DMS53 treated with DMSO at 0.1 percent for 48 hours (cell line): ENCODE measurements around the gene CEMP1.
"Not testable (repeated sequence)": the region's sequence is repeated elsewhere in the genome, so short reads cannot be mapped to it uniquely, and the experiment has no call there.

Experiments
- DNase-seq: peaks from one replicate; lab custom pipeline; 2025; ENCODE audit not compliant: unreplicated experiment; lab: John Stamatoyannopoulos, UW

The CEMP1 gene, protein sequence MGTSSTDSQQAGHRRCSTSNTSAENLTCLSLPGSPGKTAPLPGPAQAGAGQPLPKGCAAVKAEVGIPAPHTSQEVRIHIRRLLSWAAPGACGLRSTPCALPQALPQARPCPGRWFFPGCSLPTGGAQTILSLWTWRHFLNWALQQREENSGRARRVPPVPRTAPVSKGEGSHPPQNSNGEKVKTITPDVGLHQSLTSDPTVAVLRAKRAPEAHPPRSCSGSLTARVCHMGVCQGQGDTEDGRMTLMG

DNA sequence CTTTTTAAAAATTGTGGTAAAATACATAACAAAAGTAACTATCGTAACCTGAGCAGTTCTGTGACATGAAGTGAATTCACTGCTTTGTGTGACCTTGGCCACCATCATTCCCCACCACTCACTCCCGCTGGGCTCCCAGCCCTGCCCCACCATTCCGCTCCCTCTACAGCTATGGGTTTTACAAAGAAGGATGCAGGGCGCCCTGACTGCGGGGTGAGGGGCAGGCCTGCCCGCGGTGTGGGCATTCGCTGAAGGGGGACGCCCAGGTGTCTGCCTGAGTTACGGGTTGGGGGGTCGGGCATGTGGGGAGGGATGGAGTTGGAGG, at the start of gene CEMP1:
Gene CEMP1, minus strand, starts transcription at position 38 of the 325 bp plus-strand sequence. CDS start 335 bp downstream, outside the sequence.
- DNase-seq, result no peak

DNA sequence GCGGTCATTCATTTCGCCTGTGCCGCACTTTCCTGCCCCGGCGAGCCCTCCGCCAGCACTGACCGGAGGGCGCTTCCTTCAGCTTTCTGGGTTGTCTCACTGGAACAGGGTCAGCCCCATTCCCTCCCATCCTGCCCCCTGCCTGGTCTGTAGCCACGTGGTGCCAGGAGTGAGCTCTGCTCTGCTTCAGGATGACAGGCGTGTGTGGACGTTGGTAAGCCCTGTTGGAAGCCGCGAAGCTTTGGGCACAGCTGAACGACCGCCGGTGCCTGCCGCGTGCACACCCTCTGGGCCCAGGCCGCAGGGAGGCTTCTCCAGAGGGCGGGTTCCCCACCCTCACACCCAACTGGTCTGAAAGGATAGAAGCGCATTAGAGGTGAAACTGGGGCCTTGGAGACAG, 49.6 kb upstream of the CEMP1 start:
- DNase-seq, result not testable (repeated sequence)

DNA sequence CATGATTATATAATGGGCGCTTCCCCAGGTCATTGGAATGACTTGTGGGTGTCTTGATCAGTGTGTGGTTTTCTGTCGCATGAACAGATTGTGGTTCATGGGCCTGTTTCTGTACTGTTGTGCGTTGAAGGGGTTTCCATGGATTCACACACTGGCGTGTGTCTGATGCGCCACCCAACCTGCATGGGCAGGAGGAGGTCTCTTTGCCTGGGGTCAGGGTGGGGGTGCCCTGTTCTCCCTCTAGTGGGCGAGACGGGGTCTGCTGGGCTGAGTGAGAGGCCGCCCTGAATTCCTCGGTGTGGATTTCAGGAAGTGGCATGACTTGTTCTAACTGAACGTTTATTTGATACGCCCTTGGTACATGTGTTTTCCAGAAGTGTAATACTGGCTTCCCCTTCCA, 48.9 kb upstream of the CEMP1 start:
- DNase-seq, result not testable (repeated sequence)

DNA sequence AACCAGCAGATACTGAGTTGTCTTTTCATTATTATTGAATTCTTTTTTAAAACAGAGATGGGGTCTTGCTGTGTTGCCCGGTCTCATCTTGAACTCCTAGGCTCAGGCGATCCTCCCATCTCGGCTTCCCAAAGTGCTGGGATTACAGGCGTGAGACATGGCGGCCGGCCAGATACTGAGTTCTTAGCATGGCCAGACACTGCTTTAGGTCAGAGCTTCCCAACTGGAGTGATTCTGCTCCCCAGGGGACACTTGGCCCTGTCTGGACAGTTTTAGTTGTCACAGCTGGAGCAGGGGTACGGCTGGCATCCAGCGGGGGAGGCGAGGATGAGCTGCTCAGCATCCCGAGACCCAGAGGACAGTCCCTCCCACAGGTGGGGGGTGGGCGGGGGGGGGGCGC, 47.7 kb upstream of the CEMP1 start:
- not testable (repeated sequence) for DNase-seq

DNA sequence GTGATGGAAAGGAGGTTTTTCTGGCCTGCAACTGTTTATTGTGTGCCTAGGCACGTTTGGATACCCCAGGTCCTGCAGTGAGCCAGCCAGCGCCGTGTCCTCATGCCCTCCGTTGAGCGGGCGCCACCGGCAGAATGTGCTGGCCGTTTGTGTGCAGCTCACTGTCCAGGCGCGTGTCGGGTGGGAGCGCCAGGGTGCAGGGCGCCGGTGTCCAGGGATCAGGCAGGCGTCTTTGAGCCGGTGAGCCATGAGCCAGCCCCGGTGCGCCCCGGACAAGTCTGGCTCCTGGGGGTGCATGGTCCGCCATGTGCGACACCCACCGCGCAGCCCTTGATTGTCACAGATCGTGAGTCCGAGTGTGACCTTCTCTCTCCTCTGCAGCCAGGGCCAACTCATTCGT, 45.8 kb upstream of the CEMP1 start:
- DNase-seq, result not testable (repeated sequence)

DNA sequence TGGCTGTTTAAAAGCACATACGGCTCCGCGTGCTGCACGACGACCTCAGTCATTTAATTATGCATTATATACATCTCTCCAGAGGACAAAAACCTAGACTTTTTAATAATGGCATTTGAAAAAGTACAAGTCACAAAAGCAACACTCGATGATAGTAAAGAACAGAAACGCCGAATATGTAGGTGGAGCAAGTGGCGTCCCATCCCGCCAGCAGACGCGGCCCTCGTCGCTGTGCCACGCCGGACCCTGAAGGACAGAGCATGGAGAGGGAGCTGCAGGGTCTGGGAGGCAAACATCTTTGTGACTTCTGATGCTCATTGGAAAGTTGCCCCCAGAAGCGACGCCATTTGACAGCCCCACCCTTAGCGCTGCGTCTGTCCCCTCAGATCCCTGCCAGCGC, 44.6 kb upstream of the CEMP1 start:
- DNase-seq, result not testable (repeated sequence)

DNA sequence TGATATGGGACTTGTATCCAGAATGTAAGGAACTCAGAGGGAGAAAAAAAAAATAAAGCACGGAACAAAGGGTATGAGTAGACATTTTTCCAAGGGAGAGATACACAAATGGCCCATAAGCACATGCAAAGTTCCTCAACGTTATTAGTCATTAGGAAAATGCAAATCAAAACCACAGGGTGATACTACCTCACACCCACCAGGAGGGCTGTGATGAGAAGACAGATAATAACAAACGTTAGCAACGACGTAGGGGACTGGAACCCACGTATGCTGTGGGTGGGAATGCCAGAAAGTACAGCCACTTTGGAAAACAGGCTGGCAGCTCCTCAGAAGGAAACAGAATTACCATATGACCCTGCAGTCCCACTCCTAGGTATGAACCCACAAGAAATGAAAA, 41.5 kb upstream of the CEMP1 start:
- not testable (repeated sequence) for DNase-seq

DNA sequence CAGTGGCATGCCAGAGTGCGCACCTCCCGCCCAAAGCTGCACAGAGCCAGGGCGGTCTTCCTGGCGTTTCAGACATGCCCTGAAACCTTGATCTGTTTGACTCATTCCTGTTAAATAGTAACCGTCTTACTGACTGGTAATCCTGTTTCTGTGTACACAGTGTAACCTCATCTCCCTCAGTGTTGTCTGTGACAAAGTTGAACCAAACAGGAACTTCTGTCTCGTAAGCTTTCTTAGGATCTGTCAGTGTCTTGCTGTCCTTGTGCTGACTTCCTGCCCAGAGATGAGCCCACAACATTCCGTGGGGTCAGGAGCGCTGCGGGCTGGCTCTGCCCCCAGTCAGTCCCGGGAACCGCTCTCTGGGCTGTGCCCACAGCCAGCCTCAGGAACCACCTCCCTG, 37.4 kb upstream of the CEMP1 start:
- not testable (repeated sequence) for DNase-seq

DNA sequence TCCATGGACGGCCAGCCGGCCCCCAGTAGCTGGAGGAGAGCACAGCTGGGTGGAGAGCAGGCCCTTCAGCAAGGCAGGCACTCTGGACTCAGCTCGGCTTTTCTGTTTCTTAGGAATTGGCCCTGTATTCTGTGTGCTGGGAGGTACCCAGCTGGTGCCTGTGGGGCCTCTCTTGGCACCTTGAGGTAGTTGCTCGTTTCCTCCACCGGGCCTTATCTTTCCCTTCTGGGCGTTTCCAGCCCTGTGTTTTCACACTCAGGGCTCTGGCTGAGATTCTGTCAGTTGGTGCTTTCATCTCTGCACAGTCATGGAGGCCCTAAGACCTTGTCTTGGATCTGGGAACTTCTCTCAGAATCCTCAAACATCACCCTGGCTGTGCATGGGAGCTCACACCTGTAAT, 36.3 kb upstream of the CEMP1 start:
- DNase-seq, result not testable (repeated sequence)

DNA sequence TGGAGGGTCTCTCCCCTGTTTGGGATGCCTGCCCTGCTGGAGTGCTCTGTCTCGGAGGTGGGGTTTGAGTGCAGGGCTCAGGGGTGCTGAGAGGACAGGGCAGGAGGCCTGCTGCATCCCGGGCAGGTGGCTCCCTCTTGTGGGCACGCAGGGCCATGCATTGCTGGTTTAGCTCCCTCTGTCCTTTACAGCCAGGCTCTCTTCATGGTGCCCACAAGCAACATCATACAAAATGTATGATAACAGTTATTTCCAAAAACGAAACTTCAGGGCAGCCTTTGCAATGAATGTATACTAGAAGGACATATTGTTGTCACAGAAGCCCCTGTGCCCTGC, 29.6 kb upstream of the CEMP1 start:
- not testable (repeated sequence) for DNase-seq

DNA sequence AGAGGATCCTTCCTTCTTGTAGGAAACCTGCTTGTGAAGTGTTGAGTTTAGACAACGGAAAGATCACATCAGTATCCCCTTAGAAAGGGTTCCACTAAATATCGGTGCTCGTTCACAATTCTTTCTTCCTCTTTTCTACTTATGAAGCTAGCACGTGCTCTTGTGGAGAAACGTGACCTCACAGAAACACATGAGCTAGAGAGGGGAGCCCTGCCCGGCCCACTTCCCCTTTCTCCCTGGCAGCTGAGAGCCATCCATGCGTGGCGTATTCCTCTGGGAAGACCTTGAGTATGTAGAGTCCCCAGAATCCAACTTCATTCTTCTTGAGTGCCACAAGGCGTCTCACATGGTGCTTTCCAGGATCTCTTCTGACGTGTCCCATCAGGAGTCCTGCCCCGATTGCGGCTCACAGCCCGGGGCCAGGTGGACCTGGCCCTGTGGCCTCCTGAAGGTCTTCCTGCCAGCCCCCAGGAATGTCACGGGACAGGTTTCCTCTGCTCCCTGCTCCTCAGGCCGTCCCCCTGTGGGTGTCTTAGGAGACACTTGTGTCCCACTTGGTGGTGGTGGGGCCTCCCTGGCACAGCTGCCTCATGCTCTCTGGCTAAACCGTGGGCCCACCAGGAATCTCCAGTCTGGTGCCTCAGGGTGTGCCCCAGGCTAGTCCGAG, 29.1 kb upstream of the CEMP1 start:
- not testable (repeated sequence) for DNase-seq

DNA sequence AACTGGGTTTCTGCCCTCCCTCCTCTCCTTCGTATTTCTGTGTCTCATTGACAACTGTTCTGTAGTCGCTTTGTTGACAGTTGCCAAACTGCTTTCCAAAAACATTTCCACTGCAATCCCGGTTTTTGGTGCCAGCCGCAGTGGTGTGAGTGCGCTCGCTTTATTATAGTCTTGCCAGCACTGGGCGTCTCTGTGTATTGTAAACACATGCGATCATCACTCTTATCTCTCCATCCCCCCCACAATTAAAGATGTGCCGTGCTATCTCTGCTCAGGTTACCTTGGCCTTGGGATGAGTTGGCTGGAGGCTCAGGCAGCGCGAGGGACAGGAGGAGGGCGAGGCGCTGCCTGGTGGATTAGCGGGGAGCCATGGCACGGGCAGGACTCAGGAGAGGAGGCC, 25.9 kb upstream of the CEMP1 start:
- DNase-seq, result not testable (repeated sequence)

DNA sequence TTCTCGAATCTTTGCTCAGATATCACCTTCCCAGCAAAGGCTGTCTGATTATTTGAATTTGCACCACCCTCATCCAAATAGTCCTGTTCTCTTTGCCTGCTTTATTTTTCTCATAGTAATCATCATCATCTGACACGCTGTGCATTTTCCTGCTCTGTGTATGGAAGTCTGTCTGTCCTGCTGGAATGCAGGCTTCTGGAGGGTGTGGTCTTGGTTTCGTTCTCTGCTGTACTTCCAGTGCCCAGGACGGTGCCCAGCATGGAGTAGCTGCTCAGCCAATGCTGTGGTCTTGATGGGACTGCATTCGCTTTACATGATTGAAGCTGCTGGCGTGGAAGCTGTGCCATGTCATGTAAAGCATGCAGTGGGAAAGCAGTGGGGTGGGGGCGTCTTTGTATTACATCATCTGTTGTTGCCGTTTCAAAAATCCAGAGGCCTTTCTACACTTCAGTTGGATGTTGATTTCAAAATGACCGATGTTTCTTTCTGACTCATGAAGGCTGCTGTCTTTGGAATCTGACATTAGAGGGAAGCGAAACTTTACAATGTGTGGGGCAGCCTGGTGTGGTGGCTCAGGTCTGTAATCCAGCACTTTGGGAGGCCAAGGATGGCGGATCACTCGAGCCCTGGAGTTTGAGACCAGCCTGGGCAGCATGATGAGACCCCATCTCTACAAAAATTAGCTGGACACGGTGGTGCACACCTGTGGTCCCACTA, 23.7 kb upstream of the CEMP1 start:
- not testable (repeated sequence) for DNase-seq

DNA sequence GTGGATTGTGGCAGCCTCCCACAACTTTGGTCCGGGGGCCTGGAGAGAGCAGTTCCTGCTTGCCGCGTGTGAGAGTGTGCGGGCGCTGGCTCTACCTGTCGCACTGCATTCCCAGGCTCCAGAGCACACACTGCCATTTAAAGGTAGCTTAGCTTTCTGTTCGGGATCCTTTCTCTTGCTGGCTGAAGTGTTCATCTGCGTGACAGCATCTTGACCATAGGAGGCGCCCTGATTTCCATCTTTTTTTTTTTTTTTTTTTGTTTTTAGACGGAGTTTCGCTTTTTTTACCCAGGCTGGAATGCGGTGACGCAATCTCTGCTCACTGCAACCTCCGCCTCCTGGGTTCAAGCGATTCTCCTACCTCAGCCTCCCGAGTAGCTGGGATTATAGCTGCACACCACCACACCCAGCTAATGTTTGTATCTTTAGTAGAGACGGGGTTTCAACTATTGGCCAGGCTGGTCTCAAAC, 20.2 kb upstream of the CEMP1 start:
- DNase-seq, result not testable (repeated sequence)

DNA sequence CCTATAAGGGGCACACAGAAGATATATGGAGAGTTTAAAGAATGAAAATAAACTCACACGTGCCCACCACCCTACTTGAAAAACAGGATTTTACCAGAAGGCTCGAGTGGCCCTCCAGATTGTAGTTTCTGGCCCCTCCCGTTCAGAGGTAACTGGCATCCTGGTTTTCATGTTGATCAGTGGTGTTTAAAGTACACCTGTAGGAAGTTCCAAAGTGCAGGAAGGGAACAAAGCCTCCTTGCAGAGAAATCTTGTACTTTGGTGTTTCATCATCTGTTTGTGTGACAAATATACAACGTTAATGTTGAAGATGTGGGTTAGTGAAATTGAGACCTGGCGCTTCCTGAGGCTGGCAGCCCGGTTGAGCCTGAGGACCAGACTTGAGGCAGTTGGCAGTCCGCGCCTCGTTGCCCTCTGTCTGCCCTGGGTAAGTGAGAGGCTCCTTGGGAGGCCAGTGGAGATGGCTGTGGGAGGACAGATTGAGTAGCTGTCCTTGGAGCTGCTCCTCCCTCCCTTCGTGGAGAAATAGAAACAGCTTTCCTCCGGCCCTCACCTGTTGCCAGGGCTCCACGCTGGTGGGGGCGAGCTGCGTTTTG, 19.2 kb upstream of the CEMP1 start:
- not testable (repeated sequence) for DNase-seq

DNA sequence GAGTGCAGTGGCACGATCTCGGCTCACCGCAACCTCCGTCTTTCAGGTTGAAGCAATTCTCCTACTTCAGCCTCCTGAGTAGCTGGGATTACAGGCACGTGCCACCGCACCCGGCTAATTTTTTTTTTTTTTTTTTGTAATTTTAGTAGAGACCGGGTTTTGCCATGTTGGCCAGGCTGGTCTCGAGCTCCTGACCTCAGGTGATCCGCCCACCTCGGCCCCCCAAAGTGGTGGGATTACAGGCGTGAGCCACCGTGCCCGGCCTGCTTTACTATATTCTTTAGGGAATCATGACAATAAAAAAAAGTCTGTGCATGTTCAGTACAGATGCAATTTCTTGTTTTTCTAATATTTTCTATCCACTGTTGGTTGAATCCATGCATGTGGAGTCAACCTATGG, 12.6 kb upstream of the CEMP1 start:
- DNase-seq, result not testable (repeated sequence)

DNA sequence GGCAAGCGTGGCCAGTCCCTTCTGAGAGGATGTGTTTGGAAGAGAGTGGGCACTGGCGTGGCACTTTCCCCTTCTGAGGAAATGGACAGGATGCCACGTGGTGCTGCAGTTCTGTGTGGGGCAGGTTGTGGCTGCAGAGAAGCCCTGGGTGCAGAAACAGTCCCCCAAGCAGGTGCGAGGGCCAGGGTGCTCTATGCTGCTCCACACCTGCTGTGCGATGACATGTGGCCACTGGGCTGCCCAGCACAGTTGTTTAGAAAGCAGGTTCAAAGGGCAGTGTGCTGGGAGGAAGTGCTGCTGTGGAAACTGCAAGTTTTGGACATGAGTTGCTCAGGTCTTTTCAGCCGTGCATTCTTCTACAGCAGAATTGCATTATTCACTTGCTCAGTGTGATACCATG, 10.2 kb upstream of the CEMP1 start:
- not testable (repeated sequence) for DNase-seq

DNA sequence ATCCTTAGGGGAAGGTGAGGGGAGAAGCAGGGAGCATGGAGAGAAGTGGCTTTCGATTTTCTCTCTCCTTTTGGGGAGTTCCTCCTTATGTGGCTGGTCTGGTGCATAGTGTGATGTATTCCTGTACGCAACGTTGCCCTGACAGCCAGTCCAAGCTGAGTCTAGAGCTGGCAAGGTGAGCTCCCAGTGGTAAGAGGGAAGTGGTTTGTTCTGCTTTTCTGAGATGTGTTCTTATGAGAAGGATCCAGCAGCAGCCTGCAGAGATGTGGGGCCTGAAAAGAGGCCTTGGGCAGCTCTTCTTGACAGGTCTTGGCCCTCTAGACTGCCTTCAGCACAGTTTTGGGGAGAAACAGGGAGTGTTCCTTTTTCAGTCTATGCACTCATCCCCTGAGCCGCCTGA, 9.7 kb upstream of the CEMP1 start:
- not testable (repeated sequence) for DNase-seq

DNA sequence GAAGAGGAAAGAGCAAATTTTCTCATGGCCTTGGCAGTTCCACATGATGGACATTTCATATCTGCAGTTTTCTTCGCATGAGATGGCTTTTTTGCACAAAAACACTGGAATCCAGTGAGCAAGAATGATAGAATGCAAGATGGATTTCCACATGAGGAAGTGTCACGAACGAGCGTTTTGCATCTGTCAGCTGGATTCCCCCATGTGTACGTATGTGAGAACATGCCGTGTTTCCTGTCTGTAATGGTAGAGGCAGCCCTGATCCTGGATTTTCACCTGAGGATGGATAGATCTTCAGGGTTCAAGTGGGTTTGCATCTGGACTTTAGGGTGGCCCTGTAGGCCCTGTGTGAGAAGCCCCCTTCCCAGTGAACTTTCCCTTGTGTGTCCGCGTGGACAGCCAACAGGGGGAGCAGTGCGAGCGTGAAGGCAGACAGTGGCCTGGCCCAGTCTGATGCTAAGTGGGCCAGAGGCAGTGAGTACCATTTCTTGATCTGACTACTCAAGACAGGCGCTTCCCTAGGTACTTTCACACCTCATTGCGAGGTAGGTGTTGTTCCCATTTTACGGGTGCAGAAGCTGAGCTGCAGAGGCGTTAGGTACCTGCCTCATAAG, 8.7 kb upstream of the CEMP1 start:
- DNase-seq, result not testable (repeated sequence)

DNA sequence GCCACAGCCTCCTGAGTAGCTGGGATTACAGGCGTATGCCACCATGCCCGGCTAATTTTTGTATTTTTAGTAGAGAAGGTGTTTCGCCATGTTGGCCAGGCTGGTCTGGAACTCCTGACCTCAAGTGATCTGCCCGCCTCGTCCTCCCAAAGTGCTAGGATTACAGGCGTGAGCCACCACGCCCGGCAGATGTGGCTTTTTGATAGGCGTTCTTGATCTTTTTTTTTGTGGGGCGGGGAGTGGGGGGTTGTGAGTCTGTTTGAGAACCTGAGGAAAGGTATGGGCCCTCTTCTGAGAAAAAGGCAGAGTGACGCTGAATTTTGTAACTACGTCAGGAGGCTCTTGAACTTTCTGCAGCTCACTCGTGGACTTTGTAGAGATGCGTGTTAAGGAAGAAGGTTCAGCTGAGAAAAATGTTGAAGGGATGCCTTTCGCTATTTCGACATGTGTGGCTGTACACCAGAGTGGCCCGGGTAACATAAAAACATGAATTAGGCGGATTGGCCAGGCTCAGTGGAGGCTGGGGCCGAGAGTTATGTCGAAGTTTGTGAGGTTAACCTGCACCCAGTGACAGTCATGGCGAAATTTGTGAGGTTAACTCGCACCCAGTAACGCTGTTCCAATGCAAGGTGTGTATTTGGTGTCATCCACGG, 8.1 kb upstream of the CEMP1 start:
- not testable (repeated sequence) for DNase-seq
